HG03571 (cell line): ENCODE results near the gene RAB28.

ENCODE experiments used
- ATAC-seq: cut with Tn5 transposase; IDR thresholded peaks from one replicate; pipeline ENCODE4 v1.9.1; 2021; ENCODE audit not compliant: unreplicated experiment

The RAB28 gene

GRCh38 chr4:13484122-13484748 is at the start of gene RAB28:
Gene RAB28 (minus strand): TSS chr4:13484340.
- peak; percentile 97 for ATAC-seq

- ATAC-seq: no peak
These were observed 47.5 kb upstream of the RAB28 start for GRCh38 chr4:13531625-13531998.

GRCh38 chr4:13530823-13531624 is 46.9 kb upstream of the RAB28 start:
- no peak for ATAC-seq

- no peak for ATAC-seq
These were observed 45.2 kb upstream of the RAB28 start for GRCh38 chr4:13529128-13529919.

GRCh38 chr4:13528821-13529127 is 44.6 kb upstream of the RAB28 start:
- no peak for ATAC-seq

GRCh38 chr4:13527981-13528820 is 44.1 kb upstream of the RAB28 start:
- ATAC-seq: peak; percentile 82

- ATAC-seq: peak; percentile 36
These were observed 43.2 kb upstream of the RAB28 start for GRCh38 chr4:13527192-13527980.

- no peak for ATAC-seq
These were observed 42.5 kb upstream of the RAB28 start for GRCh38 chr4:13526658-13527057.

- ATAC-seq: no peak
These were observed 41.6 kb upstream of the RAB28 start for GRCh38 chr4:13525606-13526281.

GRCh38 chr4:13524504-13525243 is 40.5 kb upstream of the RAB28 start:
- no peak for ATAC-seq

- no peak for ATAC-seq
These were observed 39.7 kb upstream of the RAB28 start for GRCh38 chr4:13523591-13524503.

- no peak for ATAC-seq
These were observed 39.0 kb upstream of the RAB28 start for GRCh38 chr4:13523105-13523477.

GRCh38 chr4:13522282-13523104 is 38.4 kb upstream of the RAB28 start:
- ATAC-seq: no peak

GRCh38 chr4:13521047-13521446 is 36.9 kb upstream of the RAB28 start:
- no peak for ATAC-seq

- no peak for ATAC-seq
These were observed 32.2 kb upstream of the RAB28 start for GRCh38 chr4:13516315-13516860.

- ATAC-seq: no peak
These were observed 31.1 kb upstream of the RAB28 start for GRCh38 chr4:13515268-13515667.

GRCh38 chr4:13514722-13515121 is 30.6 kb upstream of the RAB28 start:
- no peak for ATAC-seq
